RPMI7951 (cell line): ENCODE data around the gene PIK3R5. TPM values are rescaled to one million over a fixed set of nuclear protein-coding genes. Genes with fewer than 3 reads are reported as not detected.
"Not testable (repeated sequence)": the region's sequence is repeated elsewhere in the genome, so short reads cannot be mapped to it uniquely, and the experiment has no call there.

ENCODE experiments used
- DNase-seq: peaks from one replicate; pipeline ENCODE4 v3.0.0-alpha.2; 2012; ENCODE audit warnings: low read depth
- total RNA-seq: library from RNA; depleted of rRNA; stranded (reverse); fragments of >200 nt; shearing (Covaris generic); gene quantifications from 2 replicates; pipeline ENCODE4 v1.2.3, GENCODE V29; 2014

The PIK3R5 gene
- total RNA-seq, 1 experiment from 2014 or later: 0.24 TPM

GRCh38 chr17:8896641-8897635 lies 68.6 kb downstream of the PIK3R5 start:
- no peak for DNase-seq

DNA sequence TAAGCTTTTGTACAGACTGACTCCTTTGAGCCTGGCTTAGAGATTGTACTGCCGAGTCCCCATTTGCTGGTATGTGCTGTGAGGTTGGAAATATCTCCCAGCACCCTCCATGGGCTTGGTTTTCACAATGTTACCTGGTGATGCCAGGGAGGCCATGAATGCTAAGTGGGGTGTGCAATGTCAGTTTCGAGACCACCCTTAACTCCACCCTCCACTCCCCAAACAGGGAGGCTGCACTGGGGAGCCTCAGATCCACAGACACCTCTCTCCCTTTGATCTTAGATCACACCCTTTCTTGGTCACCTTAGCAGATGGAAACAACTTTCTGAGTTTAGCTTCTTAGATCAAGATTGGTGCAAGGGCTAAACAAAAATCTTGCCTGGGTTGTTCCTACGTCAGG lies 69.4 kb downstream of the PIK3R5 start:
- no peak for DNase-seq

DNA sequence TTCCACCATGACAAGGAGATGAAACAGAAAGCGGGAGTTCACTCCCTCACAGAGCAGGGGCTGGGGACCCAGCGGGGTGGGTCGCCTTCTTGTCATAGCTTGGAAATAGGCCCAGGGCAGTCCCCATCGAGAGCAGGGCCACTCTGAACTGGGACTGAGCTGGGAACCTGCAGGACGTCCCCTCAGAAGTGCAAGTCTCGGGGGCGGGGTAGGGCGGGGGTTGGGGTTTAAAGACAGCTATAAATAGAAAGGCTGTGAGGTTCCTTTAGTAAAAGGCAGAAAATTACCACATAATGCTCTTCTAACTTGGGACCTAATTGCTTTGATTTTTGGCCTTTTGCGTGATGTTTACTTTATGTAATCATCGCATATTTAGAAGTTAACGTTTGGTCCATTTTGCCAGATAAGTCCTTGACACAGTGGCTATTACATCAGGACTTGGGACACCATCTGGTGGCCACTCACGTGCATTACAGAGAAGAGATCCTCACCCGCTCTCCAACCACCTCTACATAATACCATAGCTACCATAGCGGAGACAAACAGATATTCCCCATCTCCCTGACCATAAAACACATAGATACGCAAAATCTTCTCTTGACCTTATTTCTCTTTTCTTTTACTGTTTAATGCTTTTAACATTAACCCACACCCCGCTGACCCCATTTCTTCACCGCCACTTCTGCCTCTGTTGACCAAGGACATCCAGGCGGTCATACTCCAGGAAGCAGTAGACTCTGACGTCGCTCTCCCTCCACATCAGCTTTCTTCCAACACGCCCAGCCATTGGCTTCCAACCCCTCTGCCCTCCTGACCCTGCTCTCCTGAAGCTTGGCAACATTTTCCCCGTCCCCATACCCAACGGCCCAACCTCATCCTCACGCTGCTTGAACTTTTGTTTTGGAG lies 70.6 kb downstream of the PIK3R5 start:
- DNase-seq: peak; percentile 56

- no peak for DNase-seq
These were observed 71.3 kb downstream of the PIK3R5 start for GRCh38 chr17:8894202-8894671.

DNA sequence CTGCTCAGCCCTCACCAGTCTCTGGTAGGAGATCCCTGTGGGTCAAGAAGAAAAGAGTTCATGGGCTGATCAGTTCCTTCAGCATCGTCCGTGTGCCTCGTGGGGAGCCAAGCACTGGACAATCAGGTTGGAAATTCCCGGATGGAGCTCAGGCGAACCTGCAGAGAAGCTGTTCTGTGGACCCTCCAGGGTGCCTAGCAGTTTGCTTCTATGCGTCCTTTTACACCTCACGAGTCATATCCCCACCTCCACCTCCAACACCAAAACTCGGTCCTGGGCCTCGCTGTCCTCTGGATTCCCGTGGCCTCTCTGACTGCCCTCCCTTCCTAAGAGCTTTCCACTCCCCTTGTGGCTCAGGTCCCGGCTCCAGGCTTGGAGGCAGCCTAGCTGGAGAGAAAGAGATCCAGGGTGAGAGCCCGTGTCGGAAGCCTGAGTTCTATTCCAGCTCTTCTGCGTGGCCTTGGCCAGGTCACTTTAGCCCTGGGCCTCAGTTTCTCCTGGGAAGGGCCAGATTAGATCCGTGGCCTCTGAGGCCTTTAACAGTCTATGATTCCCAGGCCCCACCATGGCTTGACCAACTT lies 71.8 kb downstream of the PIK3R5 start:
- no peak for DNase-seq

- DNase-seq: no peak
These were observed 72.4 kb downstream of the PIK3R5 start for GRCh38 chr17:8893059-8893458.

DNA sequence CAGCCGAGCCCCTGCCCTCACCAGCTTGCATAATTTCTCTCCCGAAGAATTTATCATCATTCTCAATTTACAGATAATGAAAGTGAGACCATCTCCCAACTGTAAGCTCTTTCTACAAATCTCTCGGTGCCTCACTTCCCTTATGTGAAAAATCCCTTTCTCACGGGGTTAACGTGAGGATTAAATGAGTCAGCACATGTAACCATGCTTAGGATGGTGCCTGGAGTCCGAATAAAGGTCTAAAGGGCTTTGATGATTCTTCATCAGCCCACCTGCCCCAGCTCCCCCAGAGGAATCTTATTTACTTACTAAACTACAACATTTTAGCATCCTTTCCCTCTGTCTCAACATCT lies 73.2 kb downstream of the PIK3R5 start:
- DNase-seq: peak; percentile 12

DNA sequence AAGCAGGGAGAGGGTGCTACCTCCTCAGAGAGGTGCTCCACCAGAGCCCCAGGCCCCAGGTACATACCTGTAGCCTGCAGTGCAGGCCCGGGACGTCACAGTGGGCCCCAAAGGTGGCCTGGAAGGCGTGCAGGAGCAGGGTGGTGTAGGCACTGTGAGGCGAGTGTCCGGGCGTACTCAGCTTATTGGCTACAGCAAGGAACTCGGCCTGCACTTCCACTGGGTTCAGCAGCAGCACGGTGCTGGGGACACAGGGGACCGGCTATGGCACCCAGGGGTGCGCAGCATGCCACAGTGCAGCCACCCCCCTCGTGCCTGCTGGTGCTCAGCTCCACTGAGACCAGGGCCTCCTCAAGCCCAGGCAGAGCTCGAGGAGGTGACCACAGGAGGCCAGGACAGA lies 74.8 kb downstream of the PIK3R5 start:
- DNase-seq: no peak

- DNase-seq: no peak
These were observed 75.9 kb downstream of the PIK3R5 start for GRCh38 chr17:8889458-8890210.

- DNase-seq: no peak
These were observed 76.7 kb downstream of the PIK3R5 start for GRCh38 chr17:8888704-8889302.

DNA sequence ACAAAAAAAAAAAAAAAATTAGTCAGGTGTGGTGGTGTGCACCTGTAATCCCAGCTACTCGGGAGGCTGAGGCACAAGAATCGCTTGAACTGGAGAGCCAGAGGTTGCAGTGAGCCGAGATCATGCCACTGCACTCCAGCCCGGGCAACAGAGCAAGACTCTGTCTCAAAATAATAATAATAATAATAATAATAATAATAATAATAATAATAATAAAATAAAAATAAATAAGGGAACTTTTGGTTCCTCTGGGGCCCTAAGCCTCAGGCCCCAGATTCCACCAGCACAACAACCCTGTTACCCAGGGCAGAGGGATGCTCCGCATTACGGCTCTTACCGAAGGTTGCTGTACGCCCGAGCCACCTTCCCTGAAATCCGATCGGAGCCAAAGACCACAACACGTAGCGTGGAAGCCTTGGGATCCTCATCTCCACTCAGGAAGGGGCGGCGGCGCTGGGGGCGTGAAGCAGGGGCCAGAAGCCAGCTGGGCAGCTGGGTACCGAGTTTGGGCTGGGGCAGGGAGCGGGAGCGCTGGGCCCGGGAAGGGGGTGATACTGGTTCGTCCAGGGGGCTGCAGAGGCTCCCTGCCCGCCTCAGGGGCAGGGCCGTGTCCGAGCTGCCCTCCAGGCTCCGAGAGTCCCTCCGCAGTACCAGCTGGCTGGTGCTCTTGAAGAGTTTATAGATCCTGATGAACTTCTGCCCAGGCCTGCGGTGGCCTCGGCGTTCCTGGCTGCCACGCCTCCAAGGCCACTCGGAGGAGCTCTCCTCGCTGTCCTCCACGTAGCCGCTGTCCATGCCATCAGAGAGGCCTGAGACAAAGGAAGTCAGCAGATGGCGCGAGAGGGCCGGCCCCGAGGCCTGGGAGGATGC lies 77.4 kb downstream of the PIK3R5 start:
- DNase-seq: peak; percentile 42

- DNase-seq: no peak
These were observed 78.2 kb downstream of the PIK3R5 start for GRCh38 chr17:8887301-8887700.

GRCh38 chr17:8885967-8886684 lies 79.4 kb downstream of the PIK3R5 start:
- no peak for DNase-seq

DNA sequence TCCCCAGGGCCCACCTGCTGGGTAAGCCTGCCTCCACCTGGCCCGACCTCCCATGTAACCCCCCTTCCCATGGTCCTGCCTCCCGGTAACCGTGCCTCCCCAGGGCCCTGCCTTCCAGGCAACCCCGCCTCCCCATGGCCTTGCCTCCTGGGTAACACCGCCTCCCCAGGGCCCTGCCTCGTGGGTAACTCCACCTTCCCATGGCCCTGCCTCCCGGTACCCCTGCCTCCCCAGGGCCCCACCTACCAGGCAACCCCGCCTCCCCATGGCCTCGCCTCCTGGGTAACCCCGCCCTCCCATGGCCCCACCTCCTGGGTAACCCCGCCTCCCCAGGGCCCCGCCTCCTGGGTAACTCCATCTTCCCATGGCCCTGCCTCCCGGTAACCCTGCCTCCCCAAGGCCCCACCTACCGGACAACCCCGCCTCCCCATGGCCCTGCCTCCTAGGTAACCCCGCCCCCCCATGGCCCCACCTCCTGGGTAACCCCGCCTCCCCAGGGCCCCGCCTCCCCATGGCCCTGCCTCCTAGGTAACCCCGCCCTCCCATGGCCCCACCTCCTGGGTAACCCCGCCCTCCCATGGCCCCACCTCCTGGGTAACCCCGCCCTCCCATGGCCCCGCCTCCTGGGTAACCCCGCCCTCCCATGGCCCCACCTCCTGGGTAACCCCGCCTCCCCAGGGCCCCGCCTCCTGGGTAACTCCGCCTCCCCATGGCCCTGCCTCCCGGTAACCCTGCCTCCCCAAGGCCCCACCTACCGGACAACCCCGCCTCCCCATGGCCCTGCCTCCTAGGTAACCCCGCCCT lies 80.1 kb downstream of the PIK3R5 start:
- DNase-seq: not testable (repeated sequence)

GRCh38 chr17:8884336-8884990 lies 81.0 kb downstream of the PIK3R5 start:
- no peak for DNase-seq

DNA sequence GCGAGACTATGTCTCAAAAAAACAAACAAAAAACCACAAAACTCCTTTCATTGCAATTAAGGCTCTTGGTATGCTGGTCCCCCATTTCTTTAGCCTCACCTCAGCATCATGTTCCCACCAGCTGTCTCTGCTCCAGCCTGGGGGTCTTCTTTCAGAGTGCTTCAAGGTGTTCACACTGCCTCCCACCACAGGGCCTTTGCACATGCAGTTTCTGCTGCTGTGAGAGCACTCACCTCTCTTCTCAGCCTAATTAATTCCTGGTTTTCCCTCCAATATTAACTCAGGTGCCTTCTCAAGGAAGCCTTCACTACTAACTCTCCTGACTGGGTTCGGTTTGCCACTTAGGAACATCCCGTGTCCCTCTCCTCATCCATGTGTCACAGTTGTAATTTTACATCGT lies 82.2 kb downstream of the PIK3R5 start:
- no peak for DNase-seq

DNA sequence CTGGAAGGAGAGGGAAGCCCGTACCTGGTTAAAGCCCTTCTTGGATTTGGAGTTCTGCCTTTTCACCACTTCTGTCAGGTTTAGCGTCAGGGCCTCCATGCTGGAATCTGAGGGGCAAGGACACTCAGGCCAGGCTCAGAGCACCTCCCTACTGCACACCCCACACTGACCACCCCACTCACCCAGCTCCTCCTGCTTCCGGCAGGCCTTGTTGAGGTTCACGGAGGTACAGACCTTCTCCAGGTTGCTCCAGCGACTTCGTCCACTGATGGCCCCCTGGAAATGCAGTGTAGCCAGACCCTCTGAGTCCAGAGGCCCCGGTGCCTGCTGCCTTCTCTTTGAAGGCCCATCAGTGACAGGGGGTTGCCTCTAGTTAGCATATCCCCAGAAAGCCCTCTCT lies 83.9 kb downstream of the PIK3R5 start:
- no peak for DNase-seq

- no peak for DNase-seq
These were observed 85.0 kb downstream of the PIK3R5 start for GRCh38 chr17:8880466-8880865.
